Spleen (tissue), 7 donors: Measurements from ENCODE around the gene ARL6IP1.

Source experiments
- CTCF ChIP-seq, 11 experiments: fragments of 200-600 bp in 7 of 11; fragments of 450-650 bp in 4 of 11; sonication (generic) in 4 of 11; IDR thresholded peaks in 8 of 11; conservative IDR thresholded peaks in 3 of 11; 1 replicate in 7 of 11; 2 replicates in 4 of 11; pipeline versions ENCODE4 v1.4.0 to v1.8.0; 2016 to 2021; ENCODE audit warnings: antibody characterized with exemption in 11 of 11, inconsistent platforms in 4 of 11, mild to moderate bottlenecking in 1 of 11
- POLR2AphosphoS5 ChIP-seq, 3 donors: sonication (generic); formaldehyde crosslinking; IDR thresholded peaks; one replicate each; pipeline ENCODE4 v1.5.1; 2017; ENCODE audit warnings: antibody characterized with exemption in 3 of 3
- donor health status: DM: no; HTN: no; CAD: no; lungs with moderate emphysema.
- donor health status: DM: no; HTN: no; CAD: no.
- donor health status: DM: no; HTN: no; CAD: no.

GRCh38 chr16:18811925-18812324 lies 10.6 kb upstream of the ARL6IP1 start:
- no peak for TF ChIP-seq CTCF (IDR thresholded peaks at IDR 0.05 in 8 of 11, conservative IDR thresholded peaks at IDR 0.05 in 3 of 11)
- TF ChIP-seq POLR2AphosphoS5 (IDR thresholded peaks at IDR 0.05) = no peak
